HFFc6 (cell line): ENCODE measurements around the gene CHRM4. TPM values are rescaled to one million over a fixed set of nuclear protein-coding genes. Genes with fewer than 3 reads are reported as not detected.
A peak's percentile ranks its signal among the peaks of the same experiment; 100 is the strongest.
"Not testable (repeated sequence)": the region's sequence is repeated elsewhere in the genome, so short reads cannot be mapped to it uniquely, and the experiment has no call there.

ENCODE experiments used
- DNase-seq: peaks from one replicate; pipeline ENCODE4 v3.0.0-alpha.2; 2018
- H3K27ac Mint-ChIP-seq: 2 replicates; pipeline ENCODE4 v1.8.0; 2020; ENCODE audit warnings: mild to moderate bottlenecking, mixed read lengths
- H3K27me3 Mint-ChIP-seq: 2 replicates; pipeline ENCODE4 v1.8.0; 2021; ENCODE audit warnings: mild to moderate bottlenecking, moderate library complexity, mixed read lengths; ENCODE audit not compliant: insufficient read depth
- H3K36me3 Mint-ChIP-seq: 2 replicates; pipeline ENCODE4 v1.8.0; 2021; ENCODE audit warnings: low read depth, mixed read lengths
- H3K4me1 Mint-ChIP-seq: 2 replicates; pipeline ENCODE4 v1.8.0; 2020; ENCODE audit warnings: low read depth, mixed read lengths
- H3K4me3 Mint-ChIP-seq: 2 replicates; pipeline ENCODE4 v1.8.0; 2020; ENCODE audit warnings: mild to moderate bottlenecking, moderate library complexity, mixed read lengths
- H3K9me3 Mint-ChIP-seq: 2 replicates; pipeline ENCODE4 v1.8.0; 2020; ENCODE audit warnings: mild to moderate bottlenecking, mixed read lengths
- total RNA-seq, 6 experiments: library from RNA; stranded (reverse); fragmentation: NEBNext Ultra II Directional; extraction: Animal tissue kit (Norgen Biotek cat#: 25700); gene quantifications; 2 replicates in 1 of 6; 3 replicates in 5 of 6; pipeline ENCODE4 v1.2.3, GENCODE V29; 2021
- TF ChIP-seq, protein P1 (sequence below): fragments of 200-600 bp; sonication (generic); IDR thresholded peaks from 2 replicates; pipeline ENCODE4 v1.5.0; 2021; ENCODE audit warnings: antibody characterized with exemption, mild to moderate bottlenecking

The CHRM4 gene
- total RNA-seq, 6 experiments from 2014 or later = not detected

DNA sequence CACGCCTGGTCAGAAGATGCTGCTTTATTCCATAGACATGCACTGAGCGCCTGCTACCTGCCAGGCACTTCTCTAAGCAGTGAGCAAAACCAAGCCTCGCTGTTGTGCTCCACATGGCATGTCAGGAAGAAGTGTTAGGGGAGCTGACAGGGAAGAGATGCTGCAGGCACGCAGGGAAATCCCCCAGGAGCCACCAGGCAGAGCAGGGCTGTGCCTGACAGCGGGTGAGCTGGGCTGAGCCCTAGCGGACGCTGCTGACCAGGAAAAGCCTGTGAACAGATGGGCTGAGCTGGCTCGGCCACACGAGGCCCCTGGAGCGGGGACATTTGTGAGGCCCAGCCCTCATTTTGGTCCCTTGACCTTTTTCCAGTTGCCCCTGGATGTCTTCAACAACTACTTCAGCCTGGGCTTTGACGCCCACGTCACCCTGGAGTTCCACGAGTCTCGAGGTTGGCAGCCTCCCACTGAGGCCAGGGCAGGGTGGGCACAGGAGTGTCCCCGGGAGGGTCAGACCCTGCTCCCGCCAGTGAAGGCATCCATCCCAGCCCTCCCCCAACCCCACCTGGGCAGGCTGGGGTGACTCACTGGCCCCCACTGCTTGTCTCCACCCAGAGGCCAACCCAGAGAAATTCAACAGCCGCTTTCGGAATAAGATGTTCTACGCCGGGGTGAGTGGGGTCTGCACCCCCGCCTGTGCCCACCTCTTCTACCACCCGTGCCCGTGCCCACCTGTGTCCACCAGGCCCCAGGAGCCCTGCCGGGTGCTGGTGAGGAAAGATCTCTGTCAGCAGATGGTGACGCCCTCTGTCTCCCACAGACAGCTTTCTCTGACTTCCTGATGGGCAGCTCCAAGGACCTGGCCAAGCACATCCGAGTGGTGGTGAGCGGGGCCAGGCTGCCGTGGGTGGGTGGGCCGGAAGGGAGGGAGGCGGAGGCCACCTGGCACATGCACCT, 17.5 kb downstream of the CHRM4 start:
- Mint-ChIP-seq H3K4me3 (no peak overlapping the region), H3K27me3 (no peaks in the 10 kb centered on the region), H3K9me3 (no peaks in the 10 kb centered on the region), H3K36me3 (no peaks in the 10 kb centered on the region), H3K4me1 (peaks cover 10% of the 10 kb centered on the region), H3K27ac (no peak overlapping the region)
- TF ChIP-seq, protein P1, sequence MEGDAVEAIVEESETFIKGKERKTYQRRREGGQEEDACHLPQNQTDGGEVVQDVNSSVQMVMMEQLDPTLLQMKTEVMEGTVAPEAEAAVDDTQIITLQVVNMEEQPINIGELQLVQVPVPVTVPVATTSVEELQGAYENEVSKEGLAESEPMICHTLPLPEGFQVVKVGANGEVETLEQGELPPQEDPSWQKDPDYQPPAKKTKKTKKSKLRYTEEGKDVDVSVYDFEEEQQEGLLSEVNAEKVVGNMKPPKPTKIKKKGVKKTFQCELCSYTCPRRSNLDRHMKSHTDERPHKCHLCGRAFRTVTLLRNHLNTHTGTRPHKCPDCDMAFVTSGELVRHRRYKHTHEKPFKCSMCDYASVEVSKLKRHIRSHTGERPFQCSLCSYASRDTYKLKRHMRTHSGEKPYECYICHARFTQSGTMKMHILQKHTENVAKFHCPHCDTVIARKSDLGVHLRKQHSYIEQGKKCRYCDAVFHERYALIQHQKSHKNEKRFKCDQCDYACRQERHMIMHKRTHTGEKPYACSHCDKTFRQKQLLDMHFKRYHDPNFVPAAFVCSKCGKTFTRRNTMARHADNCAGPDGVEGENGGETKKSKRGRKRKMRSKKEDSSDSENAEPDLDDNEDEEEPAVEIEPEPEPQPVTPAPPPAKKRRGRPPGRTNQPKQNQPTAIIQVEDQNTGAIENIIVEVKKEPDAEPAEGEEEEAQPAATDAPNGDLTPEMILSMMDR = no peak
- no peak for DNase-seq

DNA sequence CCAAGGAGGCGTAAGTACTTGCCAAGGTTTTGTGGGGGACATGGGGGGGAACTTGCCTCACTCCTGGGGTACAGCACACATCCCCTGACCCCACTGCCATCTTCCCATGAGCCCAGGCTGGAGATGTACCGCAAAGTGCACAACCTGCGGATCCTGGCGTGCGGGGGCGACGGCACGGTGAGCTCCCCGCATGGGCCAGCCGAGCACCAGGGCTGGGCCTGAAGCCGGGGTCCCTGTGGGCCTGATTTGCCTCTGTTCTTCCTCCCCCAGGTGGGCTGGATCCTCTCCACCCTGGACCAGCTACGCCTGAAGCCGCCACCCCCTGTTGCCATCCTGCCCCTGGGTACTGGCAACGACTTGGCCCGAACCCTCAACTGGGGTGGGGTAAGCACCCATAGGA, 19.1 kb downstream of the CHRM4 start:
- H3K27ac Mint-ChIP-seq, H3K9me3 Mint-ChIP-seq, DNase-seq, H3K4me3 Mint-ChIP-seq, H3K36me3 Mint-ChIP-seq, H3K27me3 Mint-ChIP-seq: not testable (repeated sequence)
- H3K4me1 Mint-ChIP-seq = peaks cover 10% of the 10 kb centered on the region

DNA sequence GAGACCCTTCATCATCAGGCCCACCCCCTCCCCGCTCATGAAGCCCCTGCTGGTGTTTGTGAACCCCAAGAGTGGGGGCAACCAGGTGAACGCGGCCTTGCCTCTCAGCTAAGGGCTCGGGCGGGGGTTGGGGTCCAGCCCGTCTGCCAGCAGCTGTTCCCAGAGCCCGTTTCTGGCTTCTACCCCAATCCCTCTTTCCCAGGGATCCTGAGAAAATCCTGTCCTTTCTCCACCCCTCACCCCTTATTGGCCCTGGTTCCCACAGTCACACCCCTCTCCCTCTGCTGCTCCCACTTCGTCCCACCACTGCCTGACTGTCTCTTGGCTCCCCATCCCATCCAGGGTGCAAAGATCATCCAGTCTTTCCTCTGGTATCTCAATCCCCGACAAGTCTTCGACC, 19.5 kb downstream of the CHRM4 start:
- TF ChIP-seq, protein P1 = no peak
- Mint-ChIP-seq H3K4me1 (peaks cover 10% of the 10 kb centered on the region), H3K9me3 (no peaks in the 10 kb centered on the region), H3K27me3 (no peaks in the 10 kb centered on the region), H3K4me3 (no peak overlapping the region), H3K36me3 (no peaks in the 10 kb centered on the region), H3K27ac (no peak overlapping the region)
- DNase-seq = no peak

DNA sequence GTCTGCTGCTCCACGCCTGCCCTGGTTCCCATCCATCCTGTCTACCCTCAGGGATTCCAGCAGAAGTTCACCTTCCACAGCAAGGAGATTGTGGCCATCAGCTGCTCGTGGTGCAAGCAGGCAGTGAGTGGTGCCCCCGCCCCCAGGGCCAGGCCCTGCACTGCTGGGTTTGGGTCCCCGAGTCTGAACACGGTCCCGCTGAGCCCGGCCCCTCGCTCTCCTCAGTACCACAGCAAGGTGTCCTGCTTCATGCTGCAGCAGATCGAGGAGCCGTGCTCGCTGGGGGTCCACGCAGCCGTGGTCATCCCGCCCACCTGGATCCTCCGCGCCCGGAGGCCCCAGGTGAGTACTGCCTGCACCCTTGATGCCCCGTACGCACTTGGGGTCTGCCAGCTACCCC, 20.3 kb downstream of the CHRM4 start:
- not testable (repeated sequence) for H3K27me3 Mint-ChIP-seq, DNase-seq, H3K4me3 Mint-ChIP-seq, H3K36me3 Mint-ChIP-seq, H3K9me3 Mint-ChIP-seq, H3K27ac Mint-ChIP-seq
- peaks cover 10% of the 10 kb centered on the region for H3K4me1 Mint-ChIP-seq

DNA sequence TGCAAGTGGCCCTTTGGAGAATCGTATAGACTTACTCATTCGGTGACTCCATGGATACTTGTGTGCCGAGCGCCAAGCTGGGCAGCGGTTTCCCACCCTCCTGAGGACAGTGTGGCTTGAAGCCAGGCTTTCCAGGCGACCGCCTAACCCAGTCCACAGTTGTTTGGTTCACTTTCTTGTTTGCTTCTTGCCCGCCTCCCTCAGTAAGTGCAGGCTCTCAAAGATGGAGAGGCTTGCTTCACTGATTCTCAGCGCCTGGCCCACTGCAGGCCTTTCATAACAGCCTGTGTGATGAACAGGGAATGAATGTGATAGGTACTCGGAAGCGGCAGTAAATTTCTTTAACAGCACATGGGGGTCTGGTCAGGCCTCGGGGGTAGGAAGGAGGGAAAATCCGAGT, 21.3 kb downstream of the CHRM4 start:
- Mint-ChIP-seq H3K4me1 (peaks cover 10% of the 10 kb centered on the region), H3K4me3 (no peak overlapping the region), H3K27ac (no peak overlapping the region)

DNA sequence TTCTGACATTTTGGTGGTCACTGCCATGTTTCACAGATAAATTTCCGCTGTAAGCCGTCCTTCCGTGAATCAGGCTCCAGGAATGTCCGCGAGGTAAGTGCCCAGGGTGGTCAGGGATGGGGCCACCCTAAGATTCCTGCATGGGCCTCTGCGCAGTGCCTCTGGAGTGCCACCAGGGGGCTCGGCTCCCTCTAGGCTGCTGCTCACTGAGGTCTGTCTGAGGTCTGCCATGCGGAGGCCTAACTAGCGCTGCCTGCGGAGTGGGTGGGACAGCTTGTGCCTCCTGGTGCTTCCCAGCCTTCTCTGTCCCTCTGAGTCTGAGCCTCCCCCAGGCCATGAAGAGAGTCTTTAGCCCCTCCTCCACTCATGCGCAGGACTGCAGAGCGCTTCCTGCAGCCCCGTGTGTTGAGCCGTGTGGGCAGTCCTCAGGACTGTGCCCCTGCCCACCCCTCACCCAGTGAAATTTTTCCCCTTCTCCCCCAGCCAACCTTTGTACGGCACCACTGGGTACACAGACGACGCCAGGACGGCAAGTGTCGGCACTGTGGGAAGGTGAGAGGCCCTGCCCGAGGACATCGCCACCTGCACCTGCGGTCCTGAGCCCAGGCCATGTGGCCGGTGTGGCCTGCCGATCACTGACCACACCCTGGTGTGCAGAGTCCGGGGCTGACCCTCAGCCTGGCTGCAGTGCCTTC, 22.0 kb downstream of the CHRM4 start:
- Mint-ChIP-seq H3K27me3 (no peaks in the 10 kb centered on the region), H3K9me3 (no peaks in the 10 kb centered on the region), H3K27ac (no peak overlapping the region), H3K36me3 (no peaks in the 10 kb centered on the region), H3K4me1 (peaks cover 10% of the 10 kb centered on the region), H3K4me3 (no peak overlapping the region)
- TF ChIP-seq, protein P1 = peak; percentile 93
- DNase-seq = peak; percentile 54

More for the DNA sequence above, 21.3 kb downstream of the CHRM4 start:
- no peak for DNase-seq
- no peaks in the 10 kb centered on the region for H3K27me3 Mint-ChIP-seq
- H3K9me3 Mint-ChIP-seq = no peaks in the 10 kb centered on the region
- TF ChIP-seq, protein P1 = no peak
- no peaks in the 10 kb centered on the region for H3K36me3 Mint-ChIP-seq
